ENCODE results near the gene MYH9. TPM values are rescaled to one million over a fixed set of nuclear protein-coding genes. Genes with fewer than 3 reads are reported as not detected.

MYH9 gene
- total RNA-seq, 1 donor from 2014 or later: 277 TPM

GRCh38 chr22:36327922-36328551 is 59.7 kb downstream of the MYH9 start:
- TF ChIP-seq CTCF (conservative IDR thresholded peaks at IDR 0.05): no peak
- peak overlapping the region; percentile 61 for H3K4me3 Mint-ChIP-seq
- H3K9me3 Mint-ChIP-seq: no peaks in the 10 kb centered on the region
- DNase-seq (ENCODE audit: extremely low spot score, unreplicated experiment): no peak
- H3K36me3 Mint-ChIP-seq: peaks cover 36% of the 10 kb centered on the region
- H3K4me1 Mint-ChIP-seq (ENCODE audit: unreplicated experiment): peaks cover 69% of the 10 kb centered on the region
- peak overlapping the region; percentile 100 for H3K27ac Mint-ChIP-seq
- no peaks in the 10 kb centered on the region for H3K27me3 Mint-ChIP-seq

GRCh38 chr22:36326178-36327161 is 61.3 kb downstream of the MYH9 start:
- H3K4me1 Mint-ChIP-seq (ENCODE audit: unreplicated experiment): peaks cover 53% of the 10 kb centered on the region
- H3K27ac Mint-ChIP-seq: peak overlapping the region; percentile 100
- peaks cover 33% of the 10 kb centered on the region for H3K36me3 Mint-ChIP-seq

GRCh38 chr22:36325154-36326031 is 62.4 kb downstream of the MYH9 start:
- TF ChIP-seq CTCF (conservative IDR thresholded peaks at IDR 0.05): no peak
- Mint-ChIP-seq H3K36me3 (peaks cover 30% of the 10 kb centered on the region), H3K4me1 (ENCODE audit: unreplicated experiment) (peaks cover 42% of the 10 kb centered on the region), H3K9me3 (no peaks in the 10 kb centered on the region), H3K27me3 (no peaks in the 10 kb centered on the region), H3K27ac (peak overlapping the region; percentile 97), H3K4me3 (peak overlapping the region; percentile 67)
- DNase-seq (ENCODE audit: extremely low spot score, unreplicated experiment): no peak

More at GRCh38 chr22:36326178-36327161, 61.3 kb downstream of the MYH9 start:
- H3K9me3 Mint-ChIP-seq: no peaks in the 10 kb centered on the region
- peak overlapping the region; percentile 22 for H3K4me3 Mint-ChIP-seq
- no peak for TF ChIP-seq CTCF (conservative IDR thresholded peaks at IDR 0.05)
- no peak for DNase-seq (ENCODE audit: extremely low spot score, unreplicated experiment)
- H3K27me3 Mint-ChIP-seq: no peaks in the 10 kb centered on the region

- Mint-ChIP-seq H3K27ac (peak overlapping the region; percentile 97), H3K4me3 (no peak overlapping the region), H3K4me1 (ENCODE audit: unreplicated experiment) (peaks cover 33% of the 10 kb centered on the region), H3K36me3 (peaks cover 28% of the 10 kb centered on the region), H3K9me3 (no peaks in the 10 kb centered on the region), H3K27me3 (no peaks in the 10 kb centered on the region)
- TF ChIP-seq CTCF (conservative IDR thresholded peaks at IDR 0.05): no peak
- no peak for DNase-seq (ENCODE audit: extremely low spot score, unreplicated experiment)
Measured at GRCh38 chr22:36324414-36324813, 63.4 kb downstream of the MYH9 start.

- Mint-ChIP-seq H3K27ac (peak overlapping the region; percentile 97), H3K27me3 (no peaks in the 10 kb centered on the region), H3K4me1 (ENCODE audit: unreplicated experiment) (peaks cover 27% of the 10 kb centered on the region), H3K4me3 (no peak overlapping the region), H3K9me3 (no peaks in the 10 kb centered on the region), H3K36me3 (peaks cover 31% of the 10 kb centered on the region)
- DNase-seq (ENCODE audit: extremely low spot score, unreplicated experiment): no peak
- TF ChIP-seq CTCF (conservative IDR thresholded peaks at IDR 0.05): no peak
Measured at GRCh38 chr22:36323855-36324331, 63.9 kb downstream of the MYH9 start.

Measured in type B pancreatic cell (in vitro differentiated cells).